Gastroesophageal sphincter (tissue), 3 donors: ENCODE data around the gene FXYD5.

Experiments
- CTCF ChIP-seq, 4 experiments: fragments of 200-600 bp in 2 of 4; fragments of 450-650 bp in 2 of 4; sonication (generic) in 1 of 4; IDR thresholded peaks; one replicate each; pipeline ENCODE4 v1.5.1; 2017 to 2019; ENCODE audit warnings: antibody characterized with exemption in 4 of 4, mild to moderate bottlenecking in 2 of 4, moderate library complexity in 2 of 4
- EP300 ChIP-seq: sonication (generic); formaldehyde crosslinking; IDR thresholded peaks from one replicate; pipeline ENCODE4 v1.6.1; 2017; ENCODE audit warnings: antibody characterized with exemption, mild to moderate bottlenecking
- POLR2A ChIP-seq, 2 donors: fragments of 450-650 bp; IDR thresholded peaks; one replicate each; pipeline ENCODE4 v1.6.1; 2017; ENCODE audit warnings: antibody characterized with exemption in 2 of 2, mild to moderate bottlenecking in 2 of 2, moderate library complexity in 1 of 2

- TF ChIP-seq CTCF (IDR thresholded peaks at IDR 0.05), result no peak
- TF ChIP-seq POLR2A (IDR thresholded peaks at IDR 0.05), result no peak
- TF ChIP-seq EP300, result no peak
Measured at GRCh38 chr19:35171730-35172129, 17.2 kb downstream of the FXYD5 start.
